A673 (cell line): ENCODE results near the gene CYSRT1.

Experiments used
- EZH2 ChIP-seq: fragments of 200-600 bp; sonication (generic); IDR thresholded peaks from 2 replicates; pipeline ENCODE4 v1.6.1; 2017; ENCODE audit warnings: borderline replicate concordance, low read depth, mild to moderate bottlenecking, mixed read lengths, antibody characterized with exemption, low read length; ENCODE audit not compliant: poor library complexity, severe bottlenecking
- TF ChIP-seq, protein P1 (sequence below): fragments of 300-800, 200-600 bp; sonication (generic); conservative IDR thresholded peaks from 2 replicates; pipeline ENCODE4 v1.5.1; 2017; ENCODE audit warnings: low read depth, mild to moderate bottlenecking, antibody characterized with exemption, low read length, moderate library complexity, mixed read lengths

DNA sequence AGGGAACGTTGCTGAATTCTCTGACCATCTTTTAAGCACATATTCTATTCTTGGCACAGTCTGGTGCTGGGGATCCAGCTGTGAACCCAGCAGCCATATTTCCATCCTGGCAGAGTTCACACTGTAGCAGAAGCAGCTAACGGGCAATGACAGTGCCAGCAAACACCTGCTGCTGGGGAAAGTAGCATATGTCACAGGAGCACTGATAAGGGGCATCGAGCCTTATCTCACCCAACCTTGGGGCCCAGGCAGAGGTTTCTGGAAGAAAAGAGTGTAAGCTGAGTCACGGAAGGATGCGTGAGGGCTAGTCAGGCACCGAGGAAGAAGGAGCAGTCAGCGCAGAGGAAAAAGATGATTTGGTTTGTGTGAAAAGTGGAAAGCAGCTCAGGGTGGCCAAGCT lies 18.4 kb upstream of the CYSRT1 start:
- no peak for TF ChIP-seq EZH2
- TF ChIP-seq, protein P1, sequence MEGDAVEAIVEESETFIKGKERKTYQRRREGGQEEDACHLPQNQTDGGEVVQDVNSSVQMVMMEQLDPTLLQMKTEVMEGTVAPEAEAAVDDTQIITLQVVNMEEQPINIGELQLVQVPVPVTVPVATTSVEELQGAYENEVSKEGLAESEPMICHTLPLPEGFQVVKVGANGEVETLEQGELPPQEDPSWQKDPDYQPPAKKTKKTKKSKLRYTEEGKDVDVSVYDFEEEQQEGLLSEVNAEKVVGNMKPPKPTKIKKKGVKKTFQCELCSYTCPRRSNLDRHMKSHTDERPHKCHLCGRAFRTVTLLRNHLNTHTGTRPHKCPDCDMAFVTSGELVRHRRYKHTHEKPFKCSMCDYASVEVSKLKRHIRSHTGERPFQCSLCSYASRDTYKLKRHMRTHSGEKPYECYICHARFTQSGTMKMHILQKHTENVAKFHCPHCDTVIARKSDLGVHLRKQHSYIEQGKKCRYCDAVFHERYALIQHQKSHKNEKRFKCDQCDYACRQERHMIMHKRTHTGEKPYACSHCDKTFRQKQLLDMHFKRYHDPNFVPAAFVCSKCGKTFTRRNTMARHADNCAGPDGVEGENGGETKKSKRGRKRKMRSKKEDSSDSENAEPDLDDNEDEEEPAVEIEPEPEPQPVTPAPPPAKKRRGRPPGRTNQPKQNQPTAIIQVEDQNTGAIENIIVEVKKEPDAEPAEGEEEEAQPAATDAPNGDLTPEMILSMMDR, result no peak
